ENCODE data around the gene TAS2R41.

Gene TAS2R41

DNA sequence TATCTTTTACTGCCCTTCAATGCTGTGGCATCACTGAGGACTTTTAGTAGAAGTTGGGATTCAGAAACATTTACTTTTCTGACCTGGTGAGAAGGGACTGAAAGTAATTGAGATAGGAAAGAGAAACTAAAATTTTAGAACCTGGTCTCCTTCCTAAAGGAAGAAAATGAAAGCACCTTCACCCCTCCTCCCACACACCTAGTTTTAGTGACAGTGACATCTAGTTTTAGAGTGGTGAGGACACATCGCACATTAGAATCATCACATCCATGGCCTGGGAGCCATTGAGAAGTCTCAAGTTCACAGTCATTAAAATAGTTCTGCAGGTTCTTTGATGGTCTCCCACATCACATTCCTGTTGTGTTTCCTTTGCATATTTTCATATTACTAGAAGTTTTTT lies 16.1 kb downstream of the TAS2R41 start:
- no peak for DNase-seq (ENCODE audit: low read depth in 2 of 2)

DNA sequence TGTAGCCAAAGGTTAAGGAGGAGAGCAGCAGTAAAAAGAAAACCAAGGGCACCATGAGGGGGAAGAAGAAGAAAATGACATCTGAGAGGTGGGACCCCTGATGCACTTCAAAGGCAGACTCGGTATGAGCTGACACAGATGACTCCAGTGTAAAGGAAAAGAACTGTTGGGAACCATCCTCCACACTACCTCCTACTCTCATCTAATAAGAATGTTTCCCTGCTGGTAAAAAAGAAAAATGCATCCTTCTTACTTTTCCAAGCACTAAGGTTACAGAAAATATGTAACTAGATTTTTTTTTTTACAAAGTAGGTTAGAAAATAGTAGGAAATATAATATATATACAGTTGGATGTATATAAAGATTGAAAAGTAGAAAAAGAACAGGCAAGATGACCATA lies 16.9 kb downstream of the TAS2R41 start:
- no peak for DNase-seq (ENCODE audit: low read depth in 2 of 2)

DNA sequence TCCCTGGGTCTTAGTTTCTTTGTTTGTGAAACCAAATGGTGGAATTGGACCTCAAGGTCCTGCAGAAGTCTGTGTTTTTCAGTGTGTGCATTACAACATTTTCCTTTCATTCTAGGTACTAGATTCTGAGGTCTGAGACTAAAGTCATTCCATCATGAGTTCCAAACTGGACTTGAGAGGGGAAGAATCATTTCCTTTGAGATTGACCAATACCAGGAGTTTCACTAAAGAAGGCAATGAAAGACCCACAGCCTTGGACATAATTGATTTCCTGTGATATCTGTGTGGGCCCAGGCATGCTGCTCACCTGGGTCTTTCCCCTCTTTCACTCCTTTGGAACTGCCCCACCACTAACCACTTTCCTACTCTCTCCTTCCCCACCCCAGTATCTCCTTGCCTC lies 18.2 kb downstream of the TAS2R41 start:
- DNase-seq (ENCODE audit: low read depth in 2 of 2) = no peak

DNA sequence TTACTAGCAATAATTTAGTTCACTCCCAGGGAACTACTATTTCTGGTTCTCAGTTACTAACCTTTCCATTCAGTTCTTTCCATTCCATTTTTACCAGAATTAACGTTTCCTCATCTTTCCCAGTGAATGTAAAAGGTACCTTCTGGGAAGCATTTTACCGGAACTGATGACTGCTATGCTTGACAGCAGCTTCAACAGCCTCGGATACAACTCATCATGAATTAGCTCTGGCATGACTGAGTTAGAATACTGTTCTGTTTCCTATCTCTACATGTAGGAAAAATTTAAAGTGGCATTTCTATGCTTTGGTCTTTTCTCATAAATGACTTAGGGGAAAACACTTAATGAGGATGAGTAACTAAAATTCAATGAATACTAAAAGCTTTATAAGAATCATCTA lies 18.6 kb downstream of the TAS2R41 start:
- no peak for DNase-seq (ENCODE audit: low read depth in 2 of 2)

DNA sequence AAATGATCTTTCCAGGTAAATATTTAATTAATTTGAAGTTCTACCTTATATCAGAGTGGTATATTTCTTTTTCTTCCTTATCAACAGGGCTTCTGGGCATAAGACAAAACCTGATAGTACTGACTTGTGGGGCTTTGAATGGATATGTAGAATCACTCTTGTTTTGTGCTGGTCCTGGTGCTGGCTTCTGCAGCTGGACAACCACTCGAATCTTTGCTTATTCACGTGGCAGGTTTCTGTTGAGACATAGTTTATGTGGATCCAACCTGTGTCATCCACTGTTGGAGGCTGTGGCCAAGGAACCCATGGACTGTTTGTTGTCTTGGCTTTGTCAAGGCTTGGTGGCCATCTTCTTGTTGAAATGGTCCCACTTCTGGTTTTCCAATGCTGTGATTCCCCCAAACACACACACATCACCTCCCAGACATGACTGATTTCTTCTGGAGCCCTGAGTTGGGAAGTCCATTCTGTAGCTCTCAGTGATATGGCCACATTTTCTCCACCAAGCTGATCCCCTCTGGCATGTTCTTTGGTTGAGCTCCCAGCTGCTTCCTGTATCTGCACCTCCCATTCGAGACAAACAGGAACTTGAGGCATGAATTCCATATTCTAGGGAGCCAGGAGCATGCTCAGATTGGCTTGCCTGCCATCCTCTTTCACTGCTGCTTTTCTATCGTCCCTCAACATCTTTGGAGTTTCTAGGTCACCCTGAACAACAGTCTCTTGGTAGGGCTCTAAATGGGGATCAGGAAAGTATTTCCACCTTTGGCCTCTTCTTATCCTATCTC lies 19.5 kb downstream of the TAS2R41 start:
- DNase-seq (ENCODE audit: low read depth in 2 of 2) = no peak

DNA sequence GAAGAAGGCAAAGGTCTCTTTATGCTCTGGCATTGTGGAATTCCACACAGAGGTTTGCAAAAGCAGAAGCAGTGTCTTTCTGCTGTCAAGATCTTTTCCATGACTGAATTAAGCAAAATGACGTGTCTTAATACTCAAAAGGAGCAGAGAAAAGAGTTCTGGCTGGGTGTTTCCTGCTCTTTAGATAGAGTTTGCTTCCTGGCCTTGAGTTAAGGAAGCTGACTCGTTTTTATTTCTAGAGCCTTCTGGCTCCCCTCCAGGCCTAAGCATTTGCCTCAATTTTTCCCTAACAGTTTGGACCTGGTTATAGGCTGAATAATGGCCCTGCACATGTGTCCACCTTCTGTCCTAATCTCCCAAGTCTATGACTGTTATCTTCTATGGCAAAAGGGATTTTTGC lies 21.6 kb downstream of the TAS2R41 start:
- no peak for DNase-seq (ENCODE audit: low read depth in 2 of 2)

DNA sequence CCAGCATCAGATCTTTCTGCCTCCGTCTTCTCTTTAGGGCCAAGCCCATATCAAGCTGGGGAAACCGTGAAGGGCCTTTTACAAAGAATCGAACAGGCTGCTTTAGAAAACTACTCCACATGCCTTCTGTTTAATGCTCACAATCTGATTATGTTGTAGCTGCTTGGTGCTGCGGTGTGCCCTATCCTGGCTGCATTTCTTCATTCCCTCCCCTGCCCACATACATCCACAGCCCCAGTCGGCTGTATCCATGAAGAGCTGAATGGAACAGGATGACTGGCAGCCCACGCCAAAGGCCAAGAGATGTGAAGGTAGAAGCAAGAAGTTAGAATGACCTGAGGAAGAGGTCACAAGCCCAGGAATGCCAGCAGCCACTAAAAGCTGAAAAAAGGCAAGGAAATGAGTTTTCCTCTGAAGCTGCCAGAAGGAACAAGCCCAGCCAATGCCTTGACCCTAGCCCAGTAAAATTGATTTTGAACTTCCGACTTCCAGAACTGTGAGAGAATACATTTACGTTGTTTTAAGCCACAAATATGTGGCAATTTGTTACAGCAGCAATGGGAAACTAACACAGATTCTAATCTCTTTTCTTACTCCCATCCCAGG lies 22.2 kb downstream of the TAS2R41 start:
- DNase-seq (ENCODE audit: low read depth in 2 of 2) = no peak

DNA sequence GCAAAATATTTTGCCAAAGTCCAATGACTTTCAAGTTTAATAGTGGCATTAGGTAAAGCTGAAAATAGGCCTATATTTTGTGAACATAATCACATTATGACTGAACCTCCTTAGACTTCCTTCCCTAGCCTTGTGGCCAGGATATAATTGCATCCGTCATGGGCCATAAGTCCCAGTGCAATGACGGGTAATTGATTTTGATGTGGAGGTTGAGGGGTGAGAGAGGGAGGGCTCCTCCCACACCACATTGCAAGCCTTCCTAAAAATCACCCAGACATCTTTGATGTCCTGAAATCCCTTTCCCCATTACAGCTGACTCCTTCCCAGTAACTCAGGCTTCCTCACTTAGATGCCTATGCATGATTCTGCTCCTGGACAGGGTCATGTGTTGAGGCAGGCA lies 25.6 kb downstream of the TAS2R41 start:
- no peak for DNase-seq (ENCODE audit: low read depth in 2 of 2)

DNA sequence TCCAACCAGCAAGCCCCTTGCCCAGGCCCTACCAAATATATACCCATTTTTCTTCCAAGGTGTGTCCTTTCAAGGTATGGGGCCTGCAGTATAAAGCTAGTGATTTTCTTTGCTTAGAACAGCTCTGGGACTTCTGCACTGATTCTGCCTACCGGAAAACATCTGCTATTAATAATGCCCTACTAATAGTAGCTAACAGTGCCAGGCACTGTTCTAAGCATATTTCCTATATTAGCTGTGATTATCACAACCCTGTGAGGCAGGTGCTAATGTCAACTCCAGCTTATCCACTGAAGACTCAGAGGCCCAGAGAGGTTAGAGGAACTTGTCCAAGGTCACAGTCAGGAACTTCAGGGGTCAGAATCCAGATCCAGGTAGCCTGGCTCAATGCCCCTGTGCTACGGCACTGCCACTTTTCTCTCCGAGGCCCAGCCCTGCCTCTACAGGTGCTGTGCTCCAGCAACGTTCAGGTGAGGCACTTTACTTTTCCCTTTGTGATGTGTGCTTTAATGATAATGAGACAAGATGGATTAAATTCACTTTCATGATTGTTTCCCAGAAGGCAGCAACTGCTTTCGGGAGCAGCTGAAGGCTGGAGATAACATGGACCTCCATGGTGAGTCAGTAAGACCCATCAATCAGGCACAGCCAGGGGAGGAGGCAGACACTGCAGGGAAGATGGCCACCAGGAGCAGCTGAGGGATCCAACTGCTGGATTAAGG lies 26.7 kb downstream of the TAS2R41 start:
- DNase-seq (ENCODE audit: low read depth in 2 of 2) = no peak

DNA sequence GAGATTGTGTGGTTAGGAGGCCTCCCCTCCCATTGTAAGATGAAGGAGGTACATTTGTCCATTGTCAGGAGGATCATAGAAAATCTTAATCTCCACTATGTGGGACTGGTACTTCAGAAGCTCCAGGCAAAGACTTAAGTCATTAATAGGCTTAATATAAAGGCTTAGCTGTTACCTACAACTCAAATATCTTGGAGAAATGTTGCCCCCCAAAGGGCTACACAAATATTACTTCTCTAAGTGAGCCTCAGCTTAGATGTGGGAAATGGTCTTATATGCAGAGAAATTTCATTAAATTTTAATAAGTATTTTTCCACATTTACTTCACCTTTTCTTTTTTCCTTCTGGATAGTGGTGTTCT lies 27.2 kb downstream of the TAS2R41 start:
- no peak for DNase-seq (ENCODE audit: low read depth in 2 of 2)

DNA sequence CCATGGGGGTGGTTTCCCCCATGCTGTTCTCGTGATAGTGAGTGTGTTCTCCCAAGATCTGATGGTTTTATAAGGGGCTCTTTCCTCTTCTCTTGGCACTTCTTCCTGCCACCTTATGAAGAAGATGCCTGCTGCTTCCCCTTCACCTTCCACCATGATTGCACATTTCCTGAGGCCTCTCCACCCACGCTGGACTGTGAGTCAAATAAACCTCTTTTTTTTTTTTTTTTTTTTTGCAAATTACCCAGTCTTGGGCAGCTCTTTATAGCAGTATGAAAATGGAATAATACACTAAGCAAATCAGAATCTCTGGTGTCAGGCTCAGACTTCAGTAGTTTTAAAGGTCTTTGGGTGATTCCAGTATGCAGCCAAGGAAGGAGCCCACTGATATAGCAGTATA lies 28.2 kb downstream of the TAS2R41 start:
- DNase-seq (ENCODE audit: low read depth in 2 of 2) = no peak

DNA sequence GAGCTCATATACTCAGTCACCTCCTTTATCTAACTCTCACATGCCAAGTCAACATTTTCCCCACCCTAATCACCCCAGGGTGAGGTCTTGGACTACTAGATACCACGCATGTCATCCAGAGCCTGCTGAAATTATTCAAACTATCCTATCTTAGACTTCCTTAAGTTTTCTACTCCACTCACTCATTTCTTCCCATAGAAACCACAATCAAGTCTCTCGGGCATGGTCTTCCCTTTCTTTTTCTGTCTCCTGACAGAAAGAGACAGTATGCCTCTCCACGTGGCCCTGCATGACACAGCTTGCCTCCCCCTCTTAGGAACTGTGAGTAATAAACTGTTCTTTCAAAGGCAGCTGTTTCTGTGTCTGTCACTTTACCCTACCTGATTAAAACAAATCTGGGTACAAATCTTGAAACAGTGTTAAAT lies 29.4 kb downstream of the TAS2R41 start:
- no peak for DNase-seq (ENCODE audit: low read depth in 2 of 2)

DNA sequence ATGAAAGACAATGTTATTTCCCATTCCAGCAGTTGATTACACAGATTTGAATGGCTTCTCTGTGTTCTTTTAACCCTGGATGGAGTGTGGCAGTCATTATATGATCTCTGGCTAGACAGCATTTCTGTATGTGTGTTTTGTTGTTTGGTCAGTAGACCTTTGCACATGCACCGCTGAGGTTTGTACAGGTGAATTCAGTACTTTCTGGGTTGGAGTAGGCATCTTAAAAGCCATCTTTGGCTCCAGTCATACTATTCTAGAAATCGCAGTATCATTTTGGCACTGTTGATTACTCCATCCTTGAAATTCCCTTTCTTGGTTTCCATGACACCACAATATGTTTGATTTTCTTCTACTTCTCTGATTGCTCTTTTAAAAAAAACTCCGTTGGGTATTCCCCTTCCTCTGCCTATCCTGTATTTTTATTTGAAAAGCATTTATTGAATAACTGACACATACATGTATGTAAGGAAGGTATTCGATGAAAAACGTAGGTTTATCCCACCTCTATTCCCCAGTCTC lies 29.9 kb downstream of the TAS2R41 start:
- no peak for DNase-seq (ENCODE audit: low read depth in 2 of 2)

DNA sequence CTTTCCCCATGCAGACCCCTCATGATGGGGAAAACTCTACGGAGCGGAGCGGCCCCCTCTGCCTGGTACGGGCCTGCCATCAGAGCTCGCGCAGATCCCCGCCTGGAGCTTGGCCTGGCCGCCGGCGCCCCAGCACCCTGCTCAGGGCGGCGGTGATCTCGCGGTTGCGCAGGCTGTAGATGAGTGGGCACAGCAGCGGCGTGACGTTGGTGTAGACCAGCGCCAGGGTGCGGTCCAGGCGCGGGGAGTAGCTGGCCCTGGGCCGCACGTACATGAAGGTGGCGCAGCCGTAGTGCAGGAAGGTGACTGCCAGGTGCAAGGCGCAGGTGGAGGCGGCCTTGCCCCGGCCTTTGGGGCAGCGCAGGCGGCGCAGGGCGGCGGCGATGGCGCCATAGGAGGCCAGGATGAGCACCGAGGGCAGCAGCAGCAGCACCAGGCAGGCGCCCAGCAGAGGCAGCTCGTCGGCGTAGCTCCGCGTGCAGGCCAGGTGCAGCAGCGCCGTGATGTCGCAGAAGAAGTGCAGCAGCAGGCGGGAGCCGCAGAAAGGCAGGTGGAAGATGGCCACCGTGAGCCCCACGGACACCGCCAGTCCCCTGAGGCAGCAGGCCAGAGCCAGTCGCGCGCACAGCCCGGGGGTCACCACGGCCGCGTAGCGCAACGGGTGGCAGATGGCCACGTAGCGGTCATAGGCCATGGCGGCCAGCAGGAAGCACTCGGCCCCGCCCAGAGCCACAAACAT lies 33.4 kb downstream of the TAS2R41 start:
- DNase-seq (ENCODE audit: low read depth in 2 of 2) = no peak

DNA sequence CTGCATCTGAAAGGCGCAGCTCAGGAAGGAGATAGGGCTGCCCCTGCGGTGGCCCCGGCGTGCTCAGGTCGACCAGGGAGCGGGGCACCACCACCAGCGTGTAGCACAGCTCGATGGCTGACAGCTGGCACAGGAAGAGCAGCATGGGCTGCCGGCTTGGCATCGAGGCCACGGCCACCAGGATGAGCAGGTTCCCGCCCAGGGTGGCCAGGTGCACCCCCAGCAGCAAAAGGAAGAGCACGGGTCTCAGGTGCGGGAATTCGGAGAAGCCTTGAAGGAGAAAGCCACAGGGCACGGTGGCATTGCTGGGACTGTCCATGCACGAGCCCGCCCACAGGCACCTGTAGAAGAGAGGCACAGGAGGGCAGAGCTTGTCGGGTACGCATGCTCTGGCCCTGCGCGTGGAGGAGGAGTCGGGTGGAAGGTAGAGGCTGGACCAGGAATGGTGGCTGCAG lies 33.9 kb downstream of the TAS2R41 start:
- no peak for DNase-seq (ENCODE audit: low read depth in 2 of 2)

DNA sequence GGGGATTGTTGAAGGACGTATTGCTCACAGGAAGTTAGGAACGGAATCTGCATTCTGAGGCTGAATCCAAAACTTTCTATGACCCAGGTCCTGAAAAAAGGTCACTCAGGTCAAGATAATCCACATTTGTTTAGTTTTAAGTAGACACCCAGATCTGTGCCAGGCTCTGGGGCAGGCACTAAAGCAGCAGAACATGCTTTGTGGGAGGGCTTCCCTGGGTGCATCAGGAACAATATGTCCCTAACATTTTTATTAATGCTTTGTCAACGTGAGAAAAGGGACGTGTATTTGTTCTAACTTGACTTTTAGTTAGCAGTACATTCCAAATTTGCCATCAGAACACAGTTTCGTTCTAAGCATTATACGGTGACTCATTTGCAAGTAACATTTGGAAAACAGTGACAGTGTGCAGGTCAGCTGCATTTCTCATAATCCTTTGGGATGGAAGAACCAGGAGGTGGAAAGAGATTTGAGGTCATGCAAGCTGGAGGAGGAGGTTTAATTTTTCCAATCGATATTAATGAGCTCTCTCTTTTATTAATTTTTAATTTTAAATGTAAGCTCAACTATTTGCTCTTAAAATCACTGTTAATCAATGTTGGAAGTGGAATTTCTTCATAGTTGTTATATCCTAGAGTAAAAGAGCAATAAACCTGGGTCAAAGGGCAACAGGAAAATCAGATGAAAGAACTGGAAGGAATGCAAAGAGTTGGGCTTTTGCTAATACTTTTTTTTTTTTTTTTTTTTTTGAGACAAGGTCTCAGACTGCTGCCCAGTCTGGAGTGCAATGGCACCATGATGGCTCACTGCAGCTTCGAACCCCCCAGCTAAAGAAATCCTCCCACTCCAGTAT lies 35.0 kb downstream of the TAS2R41 start:
- DNase-seq (ENCODE audit: low read depth in 2 of 2) = no peak

DNA sequence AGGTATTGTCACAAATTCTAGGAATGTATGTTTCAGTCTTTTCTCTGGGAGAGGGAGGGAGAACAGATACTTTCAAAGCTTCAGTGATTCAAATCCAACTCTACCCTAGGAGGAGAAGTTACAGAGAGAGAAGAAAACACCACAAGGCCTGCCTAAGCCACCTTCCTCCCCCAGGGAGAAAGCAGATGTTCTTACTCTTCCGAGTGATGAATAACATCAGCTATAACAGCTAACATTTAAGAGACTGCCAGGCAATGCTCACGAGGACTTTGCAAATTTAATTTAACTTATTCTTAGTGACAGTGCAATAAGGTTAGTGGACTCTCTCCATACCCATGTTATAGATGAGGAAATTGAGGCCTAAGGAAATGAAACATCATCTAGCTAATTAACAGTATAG lies 36.8 kb downstream of the TAS2R41 start:
- DNase-seq (ENCODE audit: low read depth in 2 of 2) = no peak

DNA sequence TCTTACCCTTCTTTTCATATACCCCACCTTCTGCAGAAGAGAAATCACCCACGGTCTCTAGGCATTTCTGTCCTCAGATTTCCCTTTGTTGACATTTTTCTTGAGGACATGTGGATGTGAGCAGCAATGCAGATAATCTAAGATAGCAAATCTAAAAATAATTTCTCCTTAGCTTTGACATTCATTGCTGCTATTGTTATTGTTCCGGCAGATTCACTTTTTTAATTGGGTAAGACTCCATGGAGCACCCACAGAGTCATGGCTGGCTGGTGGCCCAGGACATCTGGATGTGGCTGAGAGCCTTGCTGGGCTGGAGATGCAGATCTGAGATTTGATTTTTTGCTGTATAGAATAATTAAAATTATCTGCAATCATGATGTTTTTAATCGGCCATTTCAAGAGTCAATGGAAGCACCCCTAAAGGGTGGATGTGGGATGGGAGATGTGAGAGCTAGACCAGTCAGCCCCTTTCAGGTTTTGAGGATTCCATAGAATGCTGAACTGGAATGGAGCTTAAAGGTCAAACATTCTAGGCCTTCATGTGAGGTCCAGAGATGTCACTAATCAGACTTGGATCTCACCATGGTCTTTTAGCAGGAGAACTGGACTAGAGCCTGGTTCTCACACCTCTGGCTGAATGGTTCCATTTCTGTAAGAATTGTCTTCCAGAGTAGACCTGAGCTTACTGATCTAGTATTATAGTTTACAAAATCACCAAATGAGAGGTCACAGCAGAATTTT lies 37.5 kb downstream of the TAS2R41 start:
- no peak for DNase-seq (ENCODE audit: low read depth in 2 of 2)

DNA sequence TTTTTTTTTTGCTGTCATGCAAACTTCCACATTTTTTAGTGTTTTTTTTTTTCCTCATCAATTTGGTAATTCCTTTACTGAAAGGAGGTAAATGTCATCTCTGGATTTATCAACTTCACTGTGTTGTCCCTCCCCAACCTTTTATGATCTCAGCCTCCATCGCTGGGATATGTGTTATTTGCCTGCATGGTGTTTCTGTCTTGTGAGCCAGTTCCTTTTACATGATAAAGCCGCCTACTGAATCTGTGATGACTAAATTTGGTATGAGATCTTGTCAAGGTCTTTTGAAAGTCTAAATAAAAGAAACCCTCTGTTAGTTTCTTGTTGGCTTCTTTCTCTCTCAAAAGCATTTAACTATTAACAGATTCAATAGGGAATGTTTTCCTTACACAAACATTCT lies 39.3 kb downstream of the TAS2R41 start:
- DNase-seq (ENCODE audit: low read depth in 2 of 2) = no peak

DNA sequence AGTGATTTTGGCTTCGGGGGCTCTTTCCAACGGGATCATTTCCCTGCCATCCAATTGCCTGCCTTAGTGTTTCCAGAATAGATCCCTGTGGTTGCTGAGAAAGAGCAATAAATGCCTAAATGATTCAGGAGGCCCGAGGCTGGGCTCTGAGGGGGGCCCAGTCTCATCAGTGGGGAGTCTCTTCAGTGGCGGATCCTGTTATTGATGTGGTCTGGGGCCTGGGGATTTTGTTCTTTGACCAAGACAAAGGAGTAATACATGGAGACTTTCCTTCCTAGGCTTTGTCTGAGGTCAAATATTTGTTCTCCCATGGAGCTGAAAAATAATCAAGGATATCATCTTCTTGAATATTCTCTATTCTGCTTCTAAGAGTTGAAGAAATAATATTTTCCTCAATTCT lies 40.8 kb downstream of the TAS2R41 start:
- no peak for DNase-seq (ENCODE audit: low read depth in 2 of 2)

Measured in stimulated activated CD4-positive, alpha-beta T cell treated with anti-CD3 and anti-CD28 coated beads, Interleukin-15, amount 100 ng/mL, for 48 hours (primary cell).